GM19397 (cell line): ENCODE measurements around the gene USP36.

Experiments
- ATAC-seq: cut with Tn5 transposase; IDR thresholded peaks from one replicate; pipeline ENCODE4 v1.9.1; 2021; ENCODE audit warnings: mild to moderate bottlenecking, moderate library complexity; ENCODE audit not compliant: unreplicated experiment

Gene USP36

DNA sequence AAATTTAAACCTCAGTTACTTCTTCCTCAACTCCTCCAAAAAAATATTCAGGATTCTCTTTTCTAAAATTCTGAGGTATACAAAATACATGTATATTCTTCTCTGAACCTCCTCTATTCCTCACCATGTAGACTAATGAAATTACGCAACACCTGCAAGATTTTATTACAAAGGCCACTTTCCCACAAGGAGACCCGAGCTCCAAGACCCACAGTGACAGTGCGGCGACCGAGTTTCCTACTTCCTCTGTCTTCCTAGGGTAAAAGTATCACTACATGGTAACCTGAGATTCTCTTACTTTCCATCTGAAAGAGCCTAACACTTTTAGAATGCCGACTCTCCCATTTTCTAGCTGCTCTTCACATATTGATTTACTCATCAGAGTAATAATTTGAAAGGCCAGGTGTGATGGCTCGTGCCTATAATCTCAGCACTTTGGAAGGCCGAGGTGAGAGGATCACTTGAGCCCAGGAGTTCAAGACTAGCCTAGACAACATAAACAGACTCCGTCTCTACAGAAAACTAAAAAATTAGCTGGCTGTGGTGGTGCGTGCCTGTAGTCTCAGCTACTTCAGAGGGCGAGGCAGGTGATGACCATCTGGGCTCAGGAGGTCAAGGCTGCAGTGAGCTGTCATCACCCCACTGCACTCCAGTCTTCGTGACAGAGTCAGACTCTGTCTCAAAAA lies 94.2 kb downstream of the USP36 start:
- ATAC-seq: no peak
